Erythroblast (primary cell): ENCODE data around the gene RYR2.

Experiments
- GATA1 ChIP-seq: IDR thresholded peaks from 2 replicates; pipeline ENCODE4 v1.6.1; 2011; ENCODE audit warnings: low read depth, mild to moderate bottlenecking, control low read depth, low read length, moderate library complexity
- POLR2A ChIP-seq: IDR thresholded peaks from 2 replicates; pipeline ENCODE4 v1.6.1; 2011; ENCODE audit warnings: mild to moderate bottlenecking, low read length

- no peak for TF ChIP-seq POLR2A
- TF ChIP-seq GATA1: no peak
Observed at GRCh38 chr1:236992449-236992848, 49.5 kb upstream of the RYR2 start.
